ENCODE data around the gene PIM3. TPM values are rescaled to one million over a fixed set of nuclear protein-coding genes. Genes with fewer than 3 reads are reported as not detected.

PIM3 gene
- total and polyA plus RNA-seq, 4 donors, result 11.0 to 74.9 (median 28.7) TPM

- no peak overlapping the region for H3K27ac ChIP-seq (ENCODE audit: low read depth in 1 of 2, low read length in 2 of 2)
- DNase-seq (peak in 1 of 2 donors; percentile 65), ATAC-seq (ENCODE audit: low FRiP score) (no peak)
- no peaks in the 10 kb centered on the region for H3K9me3 ChIP-seq (ENCODE audit: control insufficient read depth, low read length)
- WGBS, 2 donors, result 70 to 73% methylated on average over 21 of the region's 21 CpGs
- H3K4me3 ChIP-seq (ENCODE audit: low read length in 2 of 2), result no peak overlapping the region
- no peaks in the 10 kb centered on the region for H3K36me3 ChIP-seq (ENCODE audit: control insufficient read depth in 1 of 2, insufficient read depth in 2 of 2, low read length in 1 of 2)
- no peaks in the 10 kb centered on the region for H3K27me3 ChIP-seq (ENCODE audit: control insufficient read depth in 1 of 2, insufficient read depth in 2 of 2, low read length in 1 of 2)
- peaks cover 0 to 1% of the 10 kb centered on the region in 2 donors for H3K4me1 ChIP-seq (ENCODE audit: control insufficient read depth in 1 of 2, insufficient read depth in 2 of 2, low read length in 2 of 2)
- intact Hi-C loops (cut with DNase I), result loop anchor here (1.0 to 10.0 kb wide), 5 partner anchors 45 to 277 kb away; partner anchors contain the start of gene SELENOO (in 1 of the 2)
These were observed 30.5 kb upstream of the PIM3 start for GRCh38 chr22:49929994-49930575.

DNA sequence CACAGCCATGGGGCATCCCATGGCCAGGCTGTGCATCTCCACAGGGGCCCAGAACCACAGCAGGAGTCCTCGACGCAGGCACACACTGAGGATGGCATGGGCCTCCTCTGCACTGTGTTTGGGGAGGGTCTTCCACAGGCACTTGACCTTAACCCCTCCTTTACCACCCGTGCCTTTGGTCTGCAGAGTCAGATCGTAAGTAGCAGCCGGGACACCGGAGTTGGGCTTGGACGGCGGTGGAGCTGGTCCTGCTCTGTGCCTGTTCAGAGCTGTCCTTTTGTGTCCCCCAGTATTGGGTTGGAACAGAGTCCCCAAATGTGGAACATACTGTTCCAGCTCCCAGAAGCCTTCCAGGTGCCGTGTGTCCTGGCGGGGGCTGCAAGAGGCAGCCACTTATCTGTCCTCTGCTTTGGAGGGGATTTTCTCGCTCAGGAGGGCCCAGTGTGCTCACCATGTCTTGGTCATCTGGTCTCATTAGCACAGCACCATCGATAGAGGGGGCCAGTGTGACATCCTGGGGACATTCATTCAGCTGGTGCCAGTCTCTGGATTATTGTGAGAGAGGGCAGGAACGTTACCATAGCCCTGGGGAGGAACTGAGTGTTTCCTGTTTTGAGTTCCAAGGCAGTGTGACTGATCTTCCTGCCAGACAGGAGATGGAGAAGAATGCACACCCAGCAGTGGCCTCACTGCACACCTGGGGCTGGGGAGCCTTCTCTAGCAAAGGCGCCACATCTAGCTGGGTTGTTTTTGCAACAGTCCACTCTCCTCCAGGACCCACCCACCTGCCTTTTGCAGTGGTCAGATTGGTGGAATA lies 29.8 kb upstream of the PIM3 start:
- 63 to 64% methylated on average over 14 of the region's 14 CpGs for WGBS, 2 donors
- H3K27me3 ChIP-seq (ENCODE audit: control insufficient read depth in 1 of 2, insufficient read depth in 2 of 2, low read length in 1 of 2), result no peaks in the 10 kb centered on the region

DNA sequence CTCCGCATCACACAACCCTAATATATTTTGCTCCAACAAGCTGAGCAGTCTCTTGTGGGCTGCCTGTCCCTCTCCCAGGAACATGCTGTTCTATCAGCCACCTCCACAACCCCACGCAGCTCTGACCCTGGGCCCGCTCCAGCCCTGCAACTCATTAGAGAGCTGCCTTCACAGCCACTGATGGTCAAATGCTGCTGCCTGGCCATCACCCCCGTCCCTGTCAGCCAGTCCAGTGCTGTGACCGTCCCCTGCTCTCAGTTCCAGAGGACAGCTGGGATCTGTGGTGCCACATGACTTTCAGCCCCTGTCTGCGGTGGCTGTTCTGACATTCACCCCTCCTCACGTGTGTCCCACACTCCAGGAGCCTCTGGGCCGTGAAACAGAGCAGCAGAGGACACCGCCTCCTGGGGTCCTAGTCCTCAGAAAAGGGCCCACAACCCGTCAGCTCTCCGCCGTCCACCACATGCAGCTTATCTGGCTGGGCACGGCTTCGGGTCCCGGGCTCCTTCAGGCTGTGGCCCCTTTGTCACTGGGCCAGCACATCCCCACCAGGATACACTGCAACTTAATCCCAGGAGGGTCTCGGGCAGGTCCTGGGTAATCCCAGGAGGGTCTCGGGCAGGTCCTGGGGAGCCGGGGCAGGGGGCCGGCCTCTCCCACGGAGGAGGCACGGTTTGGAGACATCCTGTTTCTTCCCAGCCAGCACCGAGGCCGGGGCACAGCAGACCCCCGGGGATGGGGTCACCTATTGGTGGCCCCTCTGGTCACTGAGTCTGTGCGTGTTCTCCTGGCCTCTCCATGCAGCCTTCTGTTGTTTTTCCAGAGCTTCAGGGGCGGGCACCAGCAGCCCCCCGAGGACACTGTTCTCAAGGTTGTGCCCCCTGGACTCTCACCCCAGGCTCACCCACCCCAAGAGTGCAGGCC lies 27.1 kb upstream of the PIM3 start:
- H3K4me3 ChIP-seq (ENCODE audit: low read length in 2 of 2), result no peak overlapping the region
- no peaks in the 10 kb centered on the region for H3K9me3 ChIP-seq (ENCODE audit: control insufficient read depth, low read length)
- intact Hi-C loops (cut with DNase I), result loop anchor here in 1 of 2 donors (2.0 to 5.0 kb wide), 2 partner anchors 15 to 274 kb away; partner anchors contain the start of genes ALG12 and CRELD2
- H3K36me3 ChIP-seq (ENCODE audit: control insufficient read depth in 1 of 2, insufficient read depth in 2 of 2, low read length in 1 of 2), result no peaks in the 10 kb centered on the region
- ATAC-seq (ENCODE audit: low FRiP score) (no peak), DNase-seq (no peak)
- peaks cover 1 to 2% of the 10 kb centered on the region in 2 donors for H3K4me1 ChIP-seq (ENCODE audit: control insufficient read depth in 1 of 2, insufficient read depth in 2 of 2, low read length in 2 of 2)
- WGBS, 2 donors, result 68 to 77% methylated on average over 27 of the region's 27 CpGs
- no peaks in the 10 kb centered on the region for H3K27me3 ChIP-seq (ENCODE audit: control insufficient read depth in 1 of 2, insufficient read depth in 2 of 2, low read length in 1 of 2)
- H3K27ac ChIP-seq (ENCODE audit: low read depth in 1 of 2, low read length in 2 of 2), result peak overlapping the region in 1 of 2 donors; percentile 61

More for the DNA sequence above, 29.8 kb upstream of the PIM3 start:
- intact Hi-C loops (cut with DNase I), result loop anchor here in 1 of 2 donors (5.0 kb wide), 1 partner anchor 276 kb away; no protein-coding TSS in a partner anchor
- H3K4me1 ChIP-seq (ENCODE audit: control insufficient read depth in 1 of 2, insufficient read depth in 2 of 2, low read length in 2 of 2), result peaks cover 0 to 1% of the 10 kb centered on the region in 2 donors
- no peak overlapping the region for H3K4me3 ChIP-seq (ENCODE audit: low read length in 2 of 2)
- H3K36me3 ChIP-seq (ENCODE audit: control insufficient read depth in 1 of 2, insufficient read depth in 2 of 2, low read length in 1 of 2), result no peaks in the 10 kb centered on the region
- ATAC-seq (ENCODE audit: low FRiP score) (no peak), DNase-seq (peak in 1 of 2 donors; percentile 86)
- H3K9me3 ChIP-seq (ENCODE audit: control insufficient read depth, low read length), result no peaks in the 10 kb centered on the region
- no peak overlapping the region for H3K27ac ChIP-seq (ENCODE audit: low read depth in 1 of 2, low read length in 2 of 2)

DNA sequence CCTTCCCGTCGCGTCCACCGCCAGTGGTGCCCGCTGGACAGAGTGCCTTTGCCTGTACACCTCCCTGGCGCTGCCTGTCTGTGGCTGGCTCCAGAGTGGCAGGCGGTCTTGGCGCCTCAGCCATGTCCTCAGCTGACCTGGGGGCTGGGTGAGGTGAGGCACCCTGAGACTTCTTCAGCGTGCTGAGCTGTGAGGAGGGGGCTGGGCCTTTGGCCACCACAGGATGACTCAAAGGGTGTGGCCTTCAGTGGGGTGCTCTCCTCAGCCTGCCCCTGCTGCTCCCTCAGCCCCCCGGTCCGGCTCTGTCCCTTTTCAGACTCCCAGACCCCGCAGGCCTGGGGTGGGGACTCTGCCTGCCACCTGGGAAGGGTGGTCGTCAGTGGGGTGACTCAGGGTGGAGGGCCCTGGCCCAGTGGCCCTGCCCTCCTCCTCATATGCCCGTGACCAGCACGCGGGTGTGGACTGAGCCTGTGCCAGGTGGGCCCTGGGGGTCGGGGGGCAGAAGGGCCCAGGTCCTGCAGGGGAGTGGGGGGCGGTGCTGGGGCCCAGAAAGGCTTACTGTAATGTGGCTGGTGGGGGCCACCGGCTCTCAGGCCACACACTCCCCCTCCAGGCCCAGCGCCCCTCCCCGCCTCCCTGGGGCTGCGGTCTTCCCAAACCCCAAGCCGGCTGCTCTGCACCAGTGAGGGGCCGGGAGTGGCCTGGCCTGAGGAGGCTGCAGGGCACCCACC lies 26.2 kb upstream of the PIM3 start:
- WGBS, 2 donors, result 44 to 49% methylated on average over 19 to 24 of the region's 24 CpGs
- Histone ChIP-seq H3K4me3 (ENCODE audit: low read length in 2 of 2) (no peak overlapping the region), H3K4me1 (ENCODE audit: control insufficient read depth in 1 of 2, insufficient read depth in 2 of 2, low read length in 2 of 2) (peaks cover 1 to 2% of the 10 kb centered on the region in 2 donors)

DNA sequence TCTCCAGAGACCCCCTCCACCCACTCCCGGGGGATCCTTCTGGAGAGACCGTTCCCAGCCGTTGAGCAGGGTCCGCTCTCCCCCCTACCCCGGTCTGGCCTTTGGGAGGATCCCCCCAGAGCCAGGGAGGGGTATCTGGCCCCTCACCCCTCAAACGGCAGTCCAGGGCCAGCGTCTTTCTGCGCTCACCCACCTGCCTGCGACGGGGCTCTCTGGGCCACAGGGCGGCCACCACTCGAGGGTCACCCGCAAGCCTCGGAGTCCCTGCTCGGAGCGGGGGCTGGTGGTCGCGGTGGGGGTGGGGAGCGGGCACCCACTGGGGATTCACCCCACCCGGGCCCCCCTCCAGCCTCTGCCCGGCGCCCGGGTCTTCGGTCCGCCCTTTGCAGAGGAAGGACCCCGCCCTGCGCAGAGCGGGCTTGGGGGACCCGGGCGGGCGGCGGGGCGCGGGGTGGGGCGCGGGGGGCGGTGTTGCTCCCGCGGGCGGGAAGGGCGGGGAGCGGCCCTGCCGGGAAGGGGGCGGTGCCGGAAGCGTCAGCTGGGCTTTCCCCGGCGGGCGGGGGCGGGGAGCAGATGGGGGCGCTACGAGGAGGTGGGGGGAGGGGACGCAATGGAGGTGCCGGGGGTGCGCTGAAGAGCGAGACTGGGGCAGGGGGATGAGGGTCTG lies 25.5 kb upstream of the PIM3 start:
- peak; percentile 54 for ATAC-seq (ENCODE audit: low FRiP score)
- Histone ChIP-seq H3K4me3 (ENCODE audit: low read length in 2 of 2) (no peak overlapping the region), H3K9me3 (ENCODE audit: control insufficient read depth, low read length) (no peaks in the 10 kb centered on the region), H3K4me1 (ENCODE audit: control insufficient read depth in 1 of 2, insufficient read depth in 2 of 2, low read length in 2 of 2) (peaks cover 1 to 2% of the 10 kb centered on the region in 2 donors), H3K27me3 (ENCODE audit: control insufficient read depth in 1 of 2, insufficient read depth in 2 of 2, low read length in 1 of 2) (no peaks in the 10 kb centered on the region), H3K27ac (ENCODE audit: low read depth in 1 of 2, low read length in 2 of 2) (peak overlapping the region; percentile 61 to 72), H3K36me3 (ENCODE audit: control insufficient read depth in 1 of 2, insufficient read depth in 2 of 2, low read length in 1 of 2) (no peaks in the 10 kb centered on the region)
- peak; percentile 94 to 96 for DNase-seq
- intact Hi-C loops (cut with DNase I), result loop anchor here in 1 of 2 donors (2.0 to 5.0 kb wide), 2 partner anchors 16 to 272 kb away; partner anchors contain the start of genes ALG12 and CRELD2
- WGBS, 2 donors, result 16 to 29% methylated on average over 34 to 56 of the region's 56 CpGs

More for the DNA sequence above, 26.2 kb upstream of the PIM3 start:
- intact Hi-C loops (cut with DNase I), result loop anchor here in 1 of 2 donors (2.0 to 5.0 kb wide), 2 partner anchors 16 to 273 kb away; partner anchors contain the start of genes ALG12 and CRELD2
- DNase-seq (peak in 1 of 2 donors; percentile 80), ATAC-seq (ENCODE audit: low FRiP score) (no peak)
- Histone ChIP-seq H3K27me3 (ENCODE audit: control insufficient read depth in 1 of 2, insufficient read depth in 2 of 2, low read length in 1 of 2) (no peaks in the 10 kb centered on the region), H3K9me3 (ENCODE audit: control insufficient read depth, low read length) (no peaks in the 10 kb centered on the region), H3K27ac (ENCODE audit: low read depth in 1 of 2, low read length in 2 of 2) (peak overlapping the region; percentile 61 to 72), H3K36me3 (ENCODE audit: control insufficient read depth in 1 of 2, insufficient read depth in 2 of 2, low read length in 1 of 2) (no peaks in the 10 kb centered on the region)

- peaks cover 1 to 2% of the 10 kb centered on the region in 2 donors for H3K4me1 ChIP-seq (ENCODE audit: control insufficient read depth in 1 of 2, insufficient read depth in 2 of 2, low read length in 2 of 2)
- WGBS, 2 donors, result 5 to 10% methylated on average over 8 to 16 of the region's 16 CpGs
- DNase-seq (peak in 1 of 2 donors; percentile 78), ATAC-seq (ENCODE audit: low FRiP score) (no peak)
- intact Hi-C loops (cut with DNase I), result loop anchor here in 1 of 2 donors (2.0 kb wide), 1 partner anchor 17 kb away; the partner anchor contains the start of genes ALG12 and CRELD2
- no peaks in the 10 kb centered on the region for H3K27me3 ChIP-seq (ENCODE audit: control insufficient read depth in 1 of 2, insufficient read depth in 2 of 2, low read length in 1 of 2)
- H3K9me3 ChIP-seq (ENCODE audit: control insufficient read depth, low read length), result no peaks in the 10 kb centered on the region
- no peaks in the 10 kb centered on the region for H3K36me3 ChIP-seq (ENCODE audit: control insufficient read depth in 1 of 2, insufficient read depth in 2 of 2, low read length in 1 of 2)
- peak overlapping the region; percentile 4 to 23 for H3K4me3 ChIP-seq (ENCODE audit: low read length in 2 of 2)
- no peak overlapping the region for H3K27ac ChIP-seq (ENCODE audit: low read depth in 1 of 2, low read length in 2 of 2)
These were observed 25.0 kb upstream of the PIM3 start for GRCh38 chr22:49935561-49935960.

All from aorta (tissue), 5 donors.